Hepatocyte (in vitro differentiated cells): ENCODE results near the gene SYT7.

Source experiments
- CTCF ChIP-seq: fragments of 200-600 bp; sonication (generic); IDR thresholded peaks from 2 replicates; pipeline ENCODE4 v1.5.1; 2016; ENCODE audit warnings: antibody characterized with exemption, mild to moderate bottlenecking; ENCODE audit not compliant: poor library complexity
- EZH2 ChIP-seq: fragments of 200-600 bp; sonication (generic); IDR thresholded peaks from 2 replicates; pipeline ENCODE4 v1.6.1; 2016; ENCODE audit warnings: antibody characterized with exemption, mild to moderate bottlenecking, borderline replicate concordance
- EZH2phosphoT487 ChIP-seq: fragments of 200-600 bp; sonication (generic); IDR thresholded peaks from one replicate; pipeline ENCODE4 v1.6.1; 2018; ENCODE audit warnings: antibody characterized with exemption, mild to moderate bottlenecking, low read depth, moderate library complexity; ENCODE audit not compliant: unreplicated experiment, severe bottlenecking

GRCh38 chr11:61534025-61534932, 46.6 kb downstream of the SYT7 start:
- TF ChIP-seq EZH2 (no peak), CTCF (no peak), EZH2phosphoT487 (no peak)
